Astrocyte of the spinal cord (primary cell): ENCODE data around the gene MFSD2B.

Source experiments
- DNase-seq: peaks from one replicate; pipeline ENCODE4 v3.0.0; 2011; ENCODE audit warnings: low read depth, low spot score
- H3K4me3 ChIP-seq: 2 replicates; pipeline ENCODE4 v1.5.1; 2011; ENCODE audit warnings: low read depth, mild to moderate bottlenecking, low read length, moderate library complexity
- CTCF ChIP-seq: IDR thresholded peaks from 2 replicates; pipeline ENCODE4 v1.5.1; 2012; ENCODE audit warnings: low read depth, mild to moderate bottlenecking, low read length, inconsistent platforms
- in situ Hi-C: cut with HindIII; loops from 2 replicates; pipeline ENCODE4 v1.10.0; 2017; ENCODE audit warnings: low sequenced_read_pairs

MFSD2B gene

GRCh38 chr2:23994567-23994966 lies 15.3 kb upstream of the MFSD2B start:
- DNase-seq, result no peak
- in situ Hi-C loops, result no loop called here
- TF ChIP-seq CTCF, result no peak
- no peak overlapping the region for H3K4me3 ChIP-seq

GRCh38 chr2:24007693-24008092 lies 2.2 kb upstream of the MFSD2B start:
- no peak for DNase-seq
- no peak overlapping the region for H3K4me3 ChIP-seq
- in situ Hi-C loops, result no loop called here
- TF ChIP-seq CTCF, result no peak

DNA sequence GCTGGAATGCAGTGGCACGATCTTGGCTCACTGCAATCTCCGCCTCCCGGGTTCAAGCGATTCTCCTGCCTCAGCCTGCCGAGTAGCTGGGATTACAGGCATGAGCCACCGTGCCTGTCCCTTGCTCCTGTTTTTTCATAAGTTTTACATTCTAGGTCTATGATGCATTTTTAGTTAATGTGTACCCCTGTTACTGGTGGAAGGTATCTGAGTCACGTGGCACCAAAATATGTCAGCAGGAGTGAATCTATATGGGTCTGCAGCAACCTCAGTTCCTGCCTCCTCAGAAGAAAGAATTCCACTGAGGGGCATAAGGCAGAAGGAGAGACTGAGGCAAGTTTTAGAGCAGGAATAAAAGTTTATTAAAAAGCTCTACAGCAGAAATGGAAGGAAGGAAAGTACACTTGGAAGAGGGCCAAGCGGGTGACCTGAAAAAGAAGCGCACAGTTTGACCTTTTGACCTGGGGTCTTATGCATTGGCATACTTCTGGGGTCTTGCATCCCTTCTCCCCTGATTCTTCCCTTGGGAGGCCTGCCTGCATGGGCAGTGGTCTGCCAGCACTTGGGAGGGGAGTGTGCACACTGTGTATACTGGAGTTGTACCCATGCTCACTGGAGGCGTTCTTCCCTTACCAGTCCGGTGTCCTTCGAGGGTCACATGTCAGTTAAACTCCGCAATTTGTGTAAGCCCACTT lies 1.1 kb upstream of the MFSD2B start:
- no peak overlapping the region for H3K4me3 ChIP-seq
- TF ChIP-seq CTCF, result no peak
- DNase-seq, result no peak
- in situ Hi-C loops, result no loop called here

DNA sequence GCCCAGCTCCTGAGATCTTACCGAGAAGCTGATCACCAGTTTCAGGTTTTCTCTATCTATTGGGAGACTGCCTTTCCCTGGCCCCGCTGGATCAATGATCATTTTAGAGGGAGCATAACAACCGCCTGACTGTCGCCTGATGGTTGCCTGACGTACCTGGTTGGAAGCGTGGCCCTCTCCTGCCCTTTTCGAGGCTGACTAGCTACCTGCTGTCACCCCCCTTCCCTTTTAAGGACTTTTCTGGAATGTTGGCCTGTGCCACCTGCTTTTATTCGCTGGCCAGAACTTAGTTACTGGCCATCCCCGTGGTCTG lies 562 bp upstream of the MFSD2B start:
- in situ Hi-C loops, result no loop called here
- TF ChIP-seq CTCF, result no peak
- no peak for DNase-seq
- H3K4me3 ChIP-seq, result peak overlapping the region; percentile 37

DNA sequence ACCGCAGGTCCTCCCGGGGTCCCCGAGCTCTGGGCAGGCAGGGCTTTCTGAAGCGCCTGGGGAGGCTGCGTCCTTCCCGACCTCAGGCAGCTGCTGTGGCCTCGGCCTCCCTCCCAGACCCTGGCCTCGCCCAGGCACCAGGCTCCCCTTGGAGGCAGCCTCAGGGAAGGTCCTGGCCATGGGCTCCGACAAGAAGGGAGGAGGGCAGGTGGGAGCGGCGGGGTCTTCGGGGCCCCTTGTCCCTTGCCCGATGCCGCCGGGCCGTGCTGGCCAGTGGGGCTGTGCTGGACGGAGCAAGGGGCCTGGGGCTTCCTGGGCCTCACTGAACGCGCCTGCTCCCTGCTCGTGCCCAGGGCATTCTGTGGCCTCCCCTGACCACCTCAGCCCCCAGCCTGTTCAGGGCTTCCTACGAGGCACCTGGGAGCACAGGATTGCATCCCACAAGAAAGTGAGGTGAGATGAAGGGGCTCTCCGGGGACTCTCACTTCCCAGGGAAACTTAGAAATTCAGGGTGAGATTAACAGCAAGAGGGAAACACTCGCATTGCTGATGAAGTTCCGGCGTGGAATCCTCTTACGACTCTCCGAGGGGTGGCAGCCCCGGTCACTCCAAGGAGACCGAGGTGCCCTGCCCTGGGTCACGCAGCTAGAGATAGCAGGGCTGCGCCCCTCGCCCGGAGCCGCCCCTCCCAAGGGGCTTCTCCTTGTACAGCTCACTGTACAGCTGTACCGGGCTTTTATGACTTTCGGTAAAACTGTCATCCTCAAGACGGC lies 778 bp downstream of the MFSD2B start:
- TF ChIP-seq CTCF, result no peak
- H3K4me3 ChIP-seq, result peak overlapping the region; percentile 37
- in situ Hi-C loops, result no loop called here
- no peak for DNase-seq

GRCh38 chr2:24011250-24012104 lies 1.6 kb downstream of the MFSD2B start:
- in situ Hi-C loops, result no loop called here
- no peak for DNase-seq
- TF ChIP-seq CTCF, result no peak
- no peak overlapping the region for H3K4me3 ChIP-seq
